Liver (tissue), 3 donors: ENCODE measurements around the gene ATP1B2.

ENCODE experiments used
- ATF3 ChIP-seq: IDR thresholded peaks from 2 replicates; pipeline ENCODE4 v1.6.1; 2016; ENCODE audit warnings: antibody characterized with exemption
- EGR1 ChIP-seq, 2 donors: IDR thresholded peaks; 2 replicates each; pipeline ENCODE4 v1.6.1; 2016 to 2018; ENCODE audit warnings: antibody characterized with exemption in 2 of 2, low read depth in 2 of 2
- FOXA2 ChIP-seq: IDR thresholded peaks from 2 replicates; pipeline ENCODE4 v1.6.1; 2016; ENCODE audit warnings: antibody characterized with exemption
- GABPA ChIP-seq, 2 donors: IDR thresholded peaks in 1 of 2; conservative IDR thresholded peaks in 1 of 2; 2 replicates each; pipeline ENCODE4 v1.6.1; 2016; ENCODE audit warnings: antibody characterized with exemption in 2 of 2, mild to moderate bottlenecking in 1 of 2, moderate library complexity in 1 of 2
- JUND ChIP-seq, 2 donors: IDR thresholded peaks; 2 replicates each; pipeline ENCODE4 v1.6.1; 2016; ENCODE audit warnings: antibody characterized with exemption in 2 of 2
- RAD21 ChIP-seq, 2 donors: IDR thresholded peaks; 2 replicates each; pipeline ENCODE4 v1.6.1; 2016; ENCODE audit warnings: antibody characterized with exemption in 2 of 2, mild to moderate bottlenecking in 2 of 2
- SP1 ChIP-seq: IDR thresholded peaks from 2 replicates; pipeline ENCODE4 v1.6.1; 2018; ENCODE audit warnings: antibody characterized with exemption, mild to moderate bottlenecking
- TAF1 ChIP-seq: conservative IDR thresholded peaks from 2 replicates; pipeline ENCODE4 v1.6.1; 2016; ENCODE audit warnings: antibody characterized with exemption, mild to moderate bottlenecking
- YY1 ChIP-seq: IDR thresholded peaks from 2 replicates; pipeline ENCODE4 v1.6.1; 2016; ENCODE audit warnings: antibody characterized with exemption, mild to moderate bottlenecking
- TF ChIP-seq, protein P1 (sequence below): fragments of 150-350 bp; IDR thresholded peaks from 2 replicates; pipeline ENCODE4 v1.5.1; 2017; ENCODE audit warnings: improper control_type of control experiment, low read depth, low read length; ENCODE audit not compliant: missing input control
- TF ChIP-seq, protein P2 (sequence below): IDR thresholded peaks from 2 replicates; pipeline ENCODE4 v1.6.1; 2016; ENCODE audit warnings: antibody characterized with exemption
- TF ChIP-seq, protein P3 (sequence below): IDR thresholded peaks from 2 replicates; pipeline ENCODE4 v1.6.1; 2016; ENCODE audit warnings: antibody characterized with exemption, mild to moderate bottlenecking
- TF ChIP-seq, protein P4 (sequence below): IDR thresholded peaks from 2 replicates; pipeline ENCODE4 v1.6.1; 2016; ENCODE audit warnings: antibody characterized with exemption
- donor health status: healthy.
- donor health status: healthy.

DNA sequence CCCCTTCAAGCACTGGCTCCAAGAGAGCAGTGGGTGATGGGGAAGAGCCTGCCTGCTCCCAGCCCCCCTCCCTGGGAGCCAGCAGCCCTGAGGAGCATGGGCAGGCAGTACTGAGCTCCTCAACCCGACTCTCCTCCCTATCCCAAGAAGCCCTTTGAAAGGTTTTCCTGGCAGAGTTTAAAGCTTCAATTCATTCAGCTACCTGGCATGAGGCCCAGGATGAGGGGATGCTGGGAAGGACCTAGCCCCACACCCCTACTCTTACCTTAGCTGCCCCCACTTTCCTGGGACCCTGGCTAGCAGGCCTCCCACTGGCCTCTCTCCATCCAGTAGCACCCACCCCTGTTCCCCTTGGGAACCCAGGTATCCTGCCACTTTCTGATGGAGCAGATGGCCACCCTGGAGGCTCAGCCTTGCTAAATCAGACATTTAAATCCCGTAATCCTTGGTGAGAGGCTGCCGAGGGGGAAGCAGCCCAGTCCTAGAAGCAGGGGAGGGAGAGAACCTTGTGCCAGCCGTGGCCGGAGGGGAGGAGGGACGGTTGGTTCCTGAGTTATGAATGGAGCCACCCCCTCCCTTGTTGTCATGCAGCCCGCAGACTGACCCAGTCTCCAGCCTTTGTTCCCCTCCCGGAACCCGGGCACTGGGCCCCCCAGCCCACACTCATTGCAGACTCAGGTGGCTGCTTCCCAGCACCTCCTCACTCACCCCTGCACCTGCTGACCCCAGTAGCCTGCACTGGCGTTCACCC is 17.1 kb downstream of the ATP1B2 start:
- TF ChIP-seq, protein P1, sequence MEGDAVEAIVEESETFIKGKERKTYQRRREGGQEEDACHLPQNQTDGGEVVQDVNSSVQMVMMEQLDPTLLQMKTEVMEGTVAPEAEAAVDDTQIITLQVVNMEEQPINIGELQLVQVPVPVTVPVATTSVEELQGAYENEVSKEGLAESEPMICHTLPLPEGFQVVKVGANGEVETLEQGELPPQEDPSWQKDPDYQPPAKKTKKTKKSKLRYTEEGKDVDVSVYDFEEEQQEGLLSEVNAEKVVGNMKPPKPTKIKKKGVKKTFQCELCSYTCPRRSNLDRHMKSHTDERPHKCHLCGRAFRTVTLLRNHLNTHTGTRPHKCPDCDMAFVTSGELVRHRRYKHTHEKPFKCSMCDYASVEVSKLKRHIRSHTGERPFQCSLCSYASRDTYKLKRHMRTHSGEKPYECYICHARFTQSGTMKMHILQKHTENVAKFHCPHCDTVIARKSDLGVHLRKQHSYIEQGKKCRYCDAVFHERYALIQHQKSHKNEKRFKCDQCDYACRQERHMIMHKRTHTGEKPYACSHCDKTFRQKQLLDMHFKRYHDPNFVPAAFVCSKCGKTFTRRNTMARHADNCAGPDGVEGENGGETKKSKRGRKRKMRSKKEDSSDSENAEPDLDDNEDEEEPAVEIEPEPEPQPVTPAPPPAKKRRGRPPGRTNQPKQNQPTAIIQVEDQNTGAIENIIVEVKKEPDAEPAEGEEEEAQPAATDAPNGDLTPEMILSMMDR = no peak
- TF ChIP-seq GABPA (IDR thresholded peaks at IDR 0.05 in 1 of 2, conservative IDR thresholded peaks at IDR 0.05 in 1 of 2) = no peak
- TF ChIP-seq JUND (IDR thresholded peaks at IDR 0.05) = no peak
- TF ChIP-seq YY1 = no peak
- no peak for TF ChIP-seq TAF1
- TF ChIP-seq SP1 = no peak
- TF ChIP-seq, protein P2, sequence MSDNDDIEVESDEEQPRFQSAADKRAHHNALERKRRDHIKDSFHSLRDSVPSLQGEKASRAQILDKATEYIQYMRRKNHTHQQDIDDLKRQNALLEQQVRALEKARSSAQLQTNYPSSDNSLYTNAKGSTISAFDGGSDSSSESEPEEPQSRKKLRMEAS = no peak
- no peak for TF ChIP-seq ATF3
- TF ChIP-seq, protein P3, sequence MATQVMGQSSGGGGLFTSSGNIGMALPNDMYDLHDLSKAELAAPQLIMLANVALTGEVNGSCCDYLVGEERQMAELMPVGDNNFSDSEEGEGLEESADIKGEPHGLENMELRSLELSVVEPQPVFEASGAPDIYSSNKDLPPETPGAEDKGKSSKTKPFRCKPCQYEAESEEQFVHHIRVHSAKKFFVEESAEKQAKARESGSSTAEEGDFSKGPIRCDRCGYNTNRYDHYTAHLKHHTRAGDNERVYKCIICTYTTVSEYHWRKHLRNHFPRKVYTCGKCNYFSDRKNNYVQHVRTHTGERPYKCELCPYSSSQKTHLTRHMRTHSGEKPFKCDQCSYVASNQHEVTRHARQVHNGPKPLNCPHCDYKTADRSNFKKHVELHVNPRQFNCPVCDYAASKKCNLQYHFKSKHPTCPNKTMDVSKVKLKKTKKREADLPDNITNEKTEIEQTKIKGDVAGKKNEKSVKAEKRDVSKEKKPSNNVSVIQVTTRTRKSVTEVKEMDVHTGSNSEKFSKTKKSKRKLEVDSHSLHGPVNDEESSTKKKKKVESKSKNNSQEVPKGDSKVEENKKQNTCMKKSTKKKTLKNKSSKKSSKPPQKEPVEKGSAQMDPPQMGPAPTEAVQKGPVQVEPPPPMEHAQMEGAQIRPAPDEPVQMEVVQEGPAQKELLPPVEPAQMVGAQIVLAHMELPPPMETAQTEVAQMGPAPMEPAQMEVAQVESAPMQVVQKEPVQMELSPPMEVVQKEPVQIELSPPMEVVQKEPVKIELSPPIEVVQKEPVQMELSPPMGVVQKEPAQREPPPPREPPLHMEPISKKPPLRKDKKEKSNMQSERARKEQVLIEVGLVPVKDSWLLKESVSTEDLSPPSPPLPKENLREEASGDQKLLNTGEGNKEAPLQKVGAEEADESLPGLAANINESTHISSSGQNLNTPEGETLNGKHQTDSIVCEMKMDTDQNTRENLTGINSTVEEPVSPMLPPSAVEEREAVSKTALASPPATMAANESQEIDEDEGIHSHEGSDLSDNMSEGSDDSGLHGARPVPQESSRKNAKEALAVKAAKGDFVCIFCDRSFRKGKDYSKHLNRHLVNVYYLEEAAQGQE = no peak
- no peak for TF ChIP-seq EGR1 (IDR thresholded peaks at IDR 0.05; ENCODE audit: low read depth in 2 of 2)
- TF ChIP-seq, protein P4, sequence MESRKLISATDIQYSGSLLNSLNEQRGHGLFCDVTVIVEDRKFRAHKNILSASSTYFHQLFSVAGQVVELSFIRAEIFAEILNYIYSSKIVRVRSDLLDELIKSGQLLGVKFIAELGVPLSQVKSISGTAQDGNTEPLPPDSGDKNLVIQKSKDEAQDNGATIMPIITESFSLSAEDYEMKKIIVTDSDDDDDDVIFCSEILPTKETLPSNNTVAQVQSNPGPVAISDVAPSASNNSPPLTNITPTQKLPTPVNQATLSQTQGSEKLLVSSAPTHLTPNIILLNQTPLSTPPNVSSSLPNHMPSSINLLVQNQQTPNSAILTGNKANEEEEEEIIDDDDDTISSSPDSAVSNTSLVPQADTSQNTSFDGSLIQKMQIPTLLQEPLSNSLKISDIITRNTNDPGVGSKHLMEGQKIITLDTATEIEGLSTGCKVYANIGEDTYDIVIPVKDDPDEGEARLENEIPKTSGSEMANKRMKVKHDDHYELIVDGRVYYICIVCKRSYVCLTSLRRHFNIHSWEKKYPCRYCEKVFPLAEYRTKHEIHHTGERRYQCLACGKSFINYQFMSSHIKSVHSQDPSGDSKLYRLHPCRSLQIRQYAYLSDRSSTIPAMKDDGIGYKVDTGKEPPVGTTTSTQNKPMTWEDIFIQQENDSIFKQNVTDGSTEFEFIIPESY = no peak
- TF ChIP-seq RAD21 (IDR thresholded peaks at IDR 0.05) = no peak
- no peak for TF ChIP-seq FOXA2
